OCI-LY3 (cell line): Measurements from ENCODE around the gene TBXAS1.

ENCODE experiments used
- CTCF ChIP-seq: fragments of 200-600, 300-600 bp; sonication (generic); IDR thresholded peaks from 2 replicates; pipeline ENCODE4 v1.5.1; 2014; ENCODE audit warnings: antibody characterized with exemption, low read length, low read depth
- EZH2phosphoT487 ChIP-seq: fragments of 200-600 bp; shearing (Covaris generic); IDR thresholded peaks from 2 replicates; pipeline ENCODE4 v1.6.1; 2018; ENCODE audit warnings: antibody characterized with exemption, mixed run types, low read depth

- no peak for TF ChIP-seq CTCF
- no peak for TF ChIP-seq EZH2phosphoT487
These were observed 176.3 kb downstream of the TBXAS1 start for GRCh38 chr7:140005341-140005740.
